Measurements from ENCODE around the gene CFAP77. TPM values are rescaled to one million over a fixed set of nuclear protein-coding genes. Genes with fewer than 3 reads are reported as not detected.
A peak's percentile ranks its signal among the peaks of the same experiment; 100 is the strongest.

CFAP77 gene
- total and polyA plus RNA-seq, 9 of the 15 experiments (the other 6 are each of a cell fraction or from before 2014, with no cell fraction given) = not detected

- peaks cover 11% of the 10 kb centered on the region; the same call in 1 of the 2 replicates for H4K20me1 ChIP-seq (replicated peaks; ENCODE audit: control insufficient read depth, insufficient read depth, low read length)
- no peak overlapping the region for H3K4me3 ChIP-seq
- TF ChIP-seq PRMT5 (CRISPR knock-in tag; IDR thresholded peaks at IDR 0.05) (no peak), CBX2 (IDR thresholded peaks at IDR 0.05; ENCODE audit: insufficient read depth, low read length, poor library complexity, severe bottlenecking) (peak; percentile 72)
- H3K9ac ChIP-seq (ENCODE audit: insufficient read depth in 1 of 2, low read depth in 2 of 2, low read length in 2 of 2) = no peak overlapping the region
- DNase-seq (ENCODE audit: extremely low read depth in 1 of 4, low spot score in 3 of 4) (no peak), FAIRE-seq (no peak), ATAC-seq (no peak)
- BruUV-seq (replicated peaks) = no TSS peak
- CTCF ChIA-PET (ENCODE audit: low intra/inter-chr PET ratio) = no interaction called here
- 13% methylated on average over 26 of the region's 30 CpGs for WGBS (ENCODE audit: insufficient coverage, low coverage, missing lambda C conversion rate)
- peaks cover 0 to 14% of the 10 kb centered on the region in 2 experiments; a peak in 2 of 5 replicates for H3K4me1 ChIP-seq (replicated peaks in 1 of 2; ENCODE audit: control insufficient read depth in 2 of 2, insufficient read depth in 2 of 2, low read length in 2 of 2)
- H2AFZ ChIP-seq (ENCODE audit: low read depth, low read length) = no peak overlapping the region
- intact Hi-C loops (cut with micrococcal nuclease) = no loop called here
- H3K36me3 ChIP-seq (ENCODE audit: control insufficient read depth, insufficient read depth, low read length) = no peaks in the 10 kb centered on the region
- no peaks in the 10 kb centered on the region for H3K9me1 ChIP-seq (ENCODE audit: control insufficient read depth, insufficient read depth, low read length)
- H3K4me2 ChIP-seq (ENCODE audit: insufficient read depth, low read length) = no peak overlapping the region
- no peaks in the 10 kb centered on the region for H3K9me3 ChIP-seq (replicated peaks; ENCODE audit: control insufficient read depth, insufficient read depth, low read depth, low read length)
- POLR2A ChIA-PET = no interaction called here
- no peak overlapping the region for H3K27ac ChIP-seq (ENCODE audit: extremely low read depth, low read depth, low read length)
- in situ Hi-C loops (cut with MboI) = no loop called here
- H3K27me3 ChIP-seq (ENCODE audit: control insufficient read depth in 2 of 2, insufficient read depth in 2 of 2, low read length in 2 of 2) = peaks cover 18 to 60% of the 10 kb centered on the region in 2 experiments; a peak in 4 of 5 replicates
- no peaks in the 10 kb centered on the region for H3K79me2 ChIP-seq (ENCODE audit: control insufficient read depth, insufficient read depth, low read length)
These were observed 174.9 kb downstream of the CFAP77 start for GRCh38 chr9:132584601-132585560.

All from K562 (cell line).